Large intestine (tissue), 3 donors: ENCODE data around the gene OXCT2. TPM values are rescaled to one million over a fixed set of nuclear protein-coding genes. Genes with fewer than 3 reads are reported as not detected.
"Not testable (repeated sequence)": the region's sequence is repeated elsewhere in the genome, so short reads cannot be mapped to it uniquely, and the experiment has no call there.

ENCODE experiments used
- DNase-seq, 2 donors: peaks; one replicate each; pipeline versions ENCODE4 v3.0.0 to v3.0.0-alpha.2; 2013
- H3K27ac ChIP-seq: one replicate; pipeline ENCODE4 v1.5.1; 2013; ENCODE audit warnings: low read length
- H3K27me3 ChIP-seq: 2 replicates; pipeline ENCODE4 v1.6.1; 2013; ENCODE audit warnings: low read length; ENCODE audit not compliant: control insufficient read depth, insufficient read depth
- H3K36me3 ChIP-seq: 2 replicates; pipeline ENCODE4 v1.6.1; 2013; ENCODE audit warnings: low read length; ENCODE audit not compliant: control insufficient read depth, insufficient read depth
- H3K4me1 ChIP-seq: one replicate; pipeline ENCODE4 v1.6.1; 2013; ENCODE audit warnings: low read length; ENCODE audit not compliant: control insufficient read depth, insufficient read depth
- H3K4me3 ChIP-seq: one replicate; pipeline ENCODE4 v1.5.1; 2013; ENCODE audit warnings: low read length
- H3K9me3 ChIP-seq: one replicate; pipeline ENCODE4 v1.6.1; 2013; ENCODE audit warnings: mild to moderate bottlenecking, low read depth, low read length, moderate library complexity; ENCODE audit not compliant: control insufficient read depth
- WGBS: methylation state at CpG from one replicate; pipeline ENCODE4 v1.1.5; 2013; ENCODE audit warnings: low lambda C conversion rate; ENCODE audit not compliant: insufficient coverage; 5-methylcytosine and 5-hydroxymethylcytosine counted together
- polyA plus RNA-seq: library from polyadenylated mRNA; unstranded; fragments of 120-200 nt; gene quantifications from one replicate; pipeline ENCODE4 v1.2.1, GENCODE V29; 2013

The OXCT2 gene
- polyA plus RNA-seq, 1 donor = 2.4 TPM

GRCh38 chr1:39763619-39764374 is 7.4 kb downstream of the OXCT2 start:
- WGBS = no CpG with 5 or more reads among the region's 18 CpGs
- H3K36me3 ChIP-seq = peaks cover 15% of the 10 kb centered on the region
- H3K27ac ChIP-seq, H3K4me1 ChIP-seq, H3K27me3 ChIP-seq, H3K4me3 ChIP-seq, DNase-seq, H3K9me3 ChIP-seq: not testable (repeated sequence)

GRCh38 chr1:39762550-39763540 is 8.3 kb downstream of the OXCT2 start:
- no peak overlapping the region for H3K27ac ChIP-seq
- no CpG with 5 or more reads among the region's 30 CpGs for WGBS
- no peaks in the 10 kb centered on the region for H3K9me3 ChIP-seq
- no peaks in the 10 kb centered on the region for H3K27me3 ChIP-seq
- H3K4me1 ChIP-seq = peaks cover 4% of the 10 kb centered on the region
- peaks cover 19% of the 10 kb centered on the region for H3K36me3 ChIP-seq
- DNase-seq = no peak
- H3K4me3 ChIP-seq = no peak overlapping the region

GRCh38 chr1:39761557-39762260 is 9.4 kb downstream of the OXCT2 start:
- no peak for DNase-seq
- no peak overlapping the region for H3K4me3 ChIP-seq
- H3K27ac ChIP-seq = no peak overlapping the region
- H3K4me1 ChIP-seq = no peaks in the 10 kb centered on the region
- WGBS = no CpG with 5 or more reads among the region's 16 CpGs
- no peaks in the 10 kb centered on the region for H3K9me3 ChIP-seq
- peaks cover 31% of the 10 kb centered on the region for H3K36me3 ChIP-seq
- no peaks in the 10 kb centered on the region for H3K27me3 ChIP-seq

GRCh38 chr1:39761016-39761415 is 10.1 kb downstream of the OXCT2 start:
- no peak overlapping the region for H3K27ac ChIP-seq
- H3K9me3 ChIP-seq = no peaks in the 10 kb centered on the region
- H3K36me3 ChIP-seq = peaks cover 35% of the 10 kb centered on the region
- no peaks in the 10 kb centered on the region for H3K27me3 ChIP-seq
- H3K4me1 ChIP-seq = no peaks in the 10 kb centered on the region
- no CpG with 5 or more reads among the region's 9 CpGs for WGBS
- DNase-seq = no peak
- no peak overlapping the region for H3K4me3 ChIP-seq

- peaks cover 41% of the 10 kb centered on the region for H3K36me3 ChIP-seq
- H3K4me1 ChIP-seq = no peaks in the 10 kb centered on the region
- H3K27me3 ChIP-seq = no peaks in the 10 kb centered on the region
- WGBS = no CpG with 5 or more reads among the region's 16 CpGs
- no peak overlapping the region for H3K4me3 ChIP-seq
- H3K27ac ChIP-seq = no peak overlapping the region
- no peaks in the 10 kb centered on the region for H3K9me3 ChIP-seq
- DNase-seq = no peak
Measured at GRCh38 chr1:39760074-39761008, 10.8 kb downstream of the OXCT2 start.

- Histone ChIP-seq H3K27ac (no peak overlapping the region), H3K4me3 (no peak overlapping the region), H3K9me3 (no peaks in the 10 kb centered on the region), H3K27me3 (no peaks in the 10 kb centered on the region), H3K4me1 (no peaks in the 10 kb centered on the region), H3K36me3 (peaks cover 51% of the 10 kb centered on the region)
- no peak for DNase-seq
Measured at GRCh38 chr1:39759436-39759726, 11.8 kb downstream of the OXCT2 start.

- WGBS = no CpG with 5 or more reads among the region's 16 CpGs
- Histone ChIP-seq H3K27ac (no peak overlapping the region), H3K27me3 (no peaks in the 10 kb centered on the region), H3K4me1 (no peaks in the 10 kb centered on the region), H3K36me3 (peaks cover 56% of the 10 kb centered on the region), H3K4me3 (no peak overlapping the region), H3K9me3 (no peaks in the 10 kb centered on the region)
- DNase-seq = no peak
Measured at GRCh38 chr1:39758556-39759435, 12.4 kb downstream of the OXCT2 start.

GRCh38 chr1:39757501-39757900 is 13.6 kb downstream of the OXCT2 start:
- no peak overlapping the region for H3K27ac ChIP-seq
- H3K36me3 ChIP-seq = peaks cover 69% of the 10 kb centered on the region
- WGBS = no CpG with 5 or more reads among the region's 5 CpGs
- DNase-seq = no peak
- no peak overlapping the region for H3K4me3 ChIP-seq
- H3K9me3 ChIP-seq = no peaks in the 10 kb centered on the region
- no peaks in the 10 kb centered on the region for H3K27me3 ChIP-seq
- H3K4me1 ChIP-seq = no peaks in the 10 kb centered on the region

GRCh38 chr1:39755965-39756659 is 15.0 kb downstream of the OXCT2 start:
- DNase-seq = no peak
- 100% methylated on average over 1 of the region's 9 CpGs for WGBS
- no peaks in the 10 kb centered on the region for H3K4me1 ChIP-seq
- H3K27ac ChIP-seq = no peak overlapping the region
- peaks cover 82% of the 10 kb centered on the region for H3K36me3 ChIP-seq
- H3K4me3 ChIP-seq = no peak overlapping the region
- no peaks in the 10 kb centered on the region for H3K9me3 ChIP-seq
- no peaks in the 10 kb centered on the region for H3K27me3 ChIP-seq
